Ammon's horn (tissue), 1 donor: ENCODE measurements around the gene SEM1.
"Not testable (repeated sequence)": the region's sequence is repeated elsewhere in the genome, so short reads cannot be mapped to it uniquely, and the experiment has no call there.

Experiments
- DNase-seq: peaks from one replicate; pipeline ENCODE4 v3.0.0-alpha.2; 2016; ENCODE audit warnings: low spot score

The SEM1 gene

DNA sequence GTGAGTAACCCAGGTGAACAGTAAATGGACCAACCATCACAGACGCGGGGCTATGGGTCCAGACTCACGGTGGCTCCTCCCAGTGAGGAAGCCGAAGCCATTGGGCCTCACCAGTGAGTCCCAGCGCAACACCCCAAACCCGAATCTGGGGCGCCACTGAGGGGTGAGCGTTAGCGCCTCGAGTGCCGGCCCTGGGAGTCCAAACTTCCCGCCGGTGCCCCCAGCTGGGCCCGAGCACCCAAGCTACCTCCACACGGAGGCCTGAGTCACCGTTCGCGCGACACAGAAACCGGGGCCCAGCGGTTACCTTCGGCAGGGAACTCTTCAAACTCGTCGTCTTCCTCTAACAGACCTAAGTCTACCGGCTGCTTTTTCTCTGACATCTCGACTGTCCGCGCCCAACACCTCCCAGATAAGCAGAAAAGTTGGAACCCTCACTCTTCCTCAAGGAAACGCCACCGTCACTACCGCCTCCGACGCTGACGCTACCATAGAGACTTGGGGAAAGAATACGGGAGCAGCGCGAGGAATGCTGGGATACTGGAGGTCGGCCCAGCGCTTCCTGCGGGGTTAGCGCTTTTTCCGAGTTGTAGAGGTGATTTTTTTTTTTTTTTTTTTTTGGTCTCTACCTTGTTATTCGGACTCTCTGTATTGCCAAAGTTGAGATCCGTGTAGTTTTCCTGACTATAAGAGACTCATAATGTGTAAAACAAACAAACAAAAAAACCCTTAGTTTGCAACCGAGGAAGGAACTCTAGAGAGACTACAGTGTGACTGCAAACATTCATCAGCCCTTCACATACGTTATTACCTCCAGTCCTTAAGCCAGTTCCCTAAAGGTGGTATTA, at the start of gene SEM1:
SEM1 (minus strand) TSS at position 466 of the 848 bp plus-strand sequence; CDS start at position 383, 83 bp downstream.
- peak; percentile 95 for DNase-seq

DNA sequence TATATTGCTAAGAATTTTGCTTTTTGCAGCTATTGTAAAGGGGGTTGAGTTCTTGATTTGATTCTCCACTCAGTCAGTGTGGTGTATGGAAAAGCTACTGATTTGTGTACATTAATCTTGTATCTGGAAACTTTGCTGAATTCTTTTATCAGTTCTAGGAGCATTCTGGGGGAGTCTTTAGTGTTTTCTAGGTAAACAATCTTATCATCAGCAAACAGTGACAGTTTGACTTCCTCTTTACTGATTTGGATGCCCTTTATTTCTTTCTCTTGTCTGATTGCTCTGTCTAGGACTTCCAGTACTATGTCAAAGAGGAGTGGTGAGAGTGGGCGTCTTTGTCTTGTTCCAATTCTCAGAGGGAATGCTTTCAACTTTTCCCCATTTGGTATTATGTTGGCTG, 48.2 kb upstream of the SEM1 start:
- DNase-seq = not testable (repeated sequence)

DNA sequence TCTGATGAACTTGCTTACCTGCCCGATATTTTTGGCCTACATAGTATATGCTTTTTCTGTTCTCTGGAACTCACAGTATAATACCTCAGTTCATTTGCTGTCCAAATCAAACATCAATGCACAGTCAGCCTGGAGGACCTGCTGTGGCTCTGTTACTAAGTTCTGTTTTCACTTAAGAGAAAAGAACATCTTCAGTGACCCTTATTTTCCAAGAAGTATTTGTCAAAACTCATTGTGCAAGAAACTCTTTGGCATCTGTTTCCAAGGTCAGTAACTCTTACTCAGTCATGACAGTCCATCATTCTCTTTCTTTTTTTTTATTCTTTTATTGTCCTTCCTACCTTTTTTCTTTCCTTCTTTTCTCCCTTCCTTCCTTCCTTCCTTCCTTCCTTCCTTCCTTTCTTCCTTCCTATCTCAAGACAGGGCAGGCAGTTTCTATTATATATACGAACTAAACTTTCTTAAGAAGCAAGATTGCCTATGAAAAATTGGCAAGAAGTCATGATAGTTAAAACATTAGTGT, 37.8 kb upstream of the SEM1 start:
- DNase-seq = no peak

DNA sequence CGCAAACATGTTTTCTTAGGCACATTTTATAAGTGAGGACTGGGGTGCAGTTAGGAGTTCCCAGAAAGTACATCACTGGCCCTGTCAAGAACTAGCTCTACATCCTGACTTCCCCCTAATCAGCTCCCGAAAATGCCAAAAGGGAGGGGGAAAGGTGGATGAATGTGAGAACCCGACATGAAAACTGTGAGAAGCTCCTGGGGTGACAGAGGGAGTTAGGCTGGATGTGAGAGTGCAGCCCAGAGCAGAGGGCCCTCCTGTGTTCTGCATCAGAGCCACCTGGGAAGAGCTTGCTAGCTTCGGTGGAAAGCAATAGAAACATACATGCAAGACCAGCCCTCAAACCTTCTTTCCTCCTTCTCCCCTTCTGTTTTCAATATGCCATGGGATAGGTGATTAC, 30.5 kb upstream of the SEM1 start:
- DNase-seq = no peak

DNA sequence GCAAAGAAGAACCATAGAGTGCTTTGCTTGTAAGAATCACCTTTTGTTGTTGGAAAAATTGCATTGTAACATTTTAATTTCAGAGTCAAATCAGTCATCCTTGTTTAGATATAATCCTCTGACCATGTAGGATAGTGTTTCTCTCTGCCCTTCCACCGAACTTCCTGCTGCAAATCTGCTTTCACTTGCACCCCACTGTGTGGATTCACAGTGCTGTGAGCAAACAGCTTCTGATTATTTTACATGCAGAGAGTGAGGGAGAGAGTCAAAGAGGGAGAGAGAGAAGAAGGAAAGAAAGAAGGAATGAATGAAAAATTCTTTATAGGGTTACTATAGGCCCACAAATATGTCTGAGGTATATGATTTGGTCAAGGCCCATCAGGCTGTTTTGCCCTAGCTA, 30.0 kb upstream of the SEM1 start:
- no peak for DNase-seq

DNA sequence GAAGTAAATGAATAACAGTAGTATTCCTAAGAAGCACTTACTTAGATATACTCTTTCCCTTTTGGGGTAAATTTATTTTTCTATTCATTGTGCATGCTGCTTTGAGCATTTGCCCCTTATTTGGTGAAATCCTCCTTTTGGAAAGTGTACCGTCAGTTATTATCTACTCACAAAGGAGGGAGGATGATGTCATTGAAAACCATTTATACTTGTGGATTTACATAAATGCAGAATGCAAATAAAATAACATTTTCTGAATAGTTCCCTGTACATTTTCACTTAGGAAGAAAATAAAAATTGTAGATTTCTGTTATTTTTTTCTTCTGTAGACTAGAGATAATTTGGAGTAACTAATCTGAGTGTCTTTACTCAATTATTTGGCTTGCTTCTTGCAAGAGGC, 29.5 kb upstream of the SEM1 start:
- DNase-seq = no peak

DNA sequence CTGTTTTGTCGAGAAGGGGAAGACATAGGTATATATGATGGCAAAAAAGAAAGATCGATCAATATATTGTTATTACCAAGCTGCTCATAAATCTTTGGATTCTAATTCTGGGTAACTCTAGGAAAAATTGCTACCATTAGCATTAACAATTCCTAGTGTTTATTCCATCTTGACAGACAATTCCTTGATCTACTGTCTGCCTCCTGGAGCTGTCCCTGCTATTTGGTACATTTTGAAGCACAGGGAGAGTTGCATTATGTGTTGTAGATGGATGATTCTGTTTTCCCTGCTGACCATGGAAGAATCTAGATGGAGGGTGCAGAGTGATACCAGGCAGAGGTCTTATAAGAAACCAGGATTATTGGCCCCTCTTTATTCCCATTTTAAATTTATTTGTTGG, 29.1 kb upstream of the SEM1 start:
- DNase-seq = no peak

DNA sequence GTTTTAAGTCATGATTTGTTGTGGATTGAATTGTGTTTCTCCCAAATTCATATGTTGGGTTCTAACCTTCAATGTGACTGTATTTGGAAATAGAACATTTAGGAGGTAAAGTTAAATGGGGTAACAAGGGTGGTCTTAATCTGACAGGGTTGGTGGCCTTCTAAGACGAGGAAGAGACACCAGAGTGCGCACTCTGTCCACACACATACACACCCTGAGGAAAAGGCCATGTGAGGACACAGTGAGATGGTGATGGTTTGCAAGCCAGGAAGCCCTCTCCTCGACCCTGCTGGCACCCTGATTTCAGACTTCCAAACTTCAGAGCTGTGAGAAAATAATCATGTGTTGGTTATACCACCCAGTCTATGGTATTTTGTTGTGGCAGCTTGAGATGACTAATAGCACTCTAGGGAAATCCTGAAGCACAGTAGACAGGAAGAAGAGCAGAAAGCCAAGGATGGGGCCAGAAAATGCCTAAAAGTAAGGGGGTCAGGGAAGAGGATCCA, 28.0 kb upstream of the SEM1 start:
- DNase-seq = no peak

DNA sequence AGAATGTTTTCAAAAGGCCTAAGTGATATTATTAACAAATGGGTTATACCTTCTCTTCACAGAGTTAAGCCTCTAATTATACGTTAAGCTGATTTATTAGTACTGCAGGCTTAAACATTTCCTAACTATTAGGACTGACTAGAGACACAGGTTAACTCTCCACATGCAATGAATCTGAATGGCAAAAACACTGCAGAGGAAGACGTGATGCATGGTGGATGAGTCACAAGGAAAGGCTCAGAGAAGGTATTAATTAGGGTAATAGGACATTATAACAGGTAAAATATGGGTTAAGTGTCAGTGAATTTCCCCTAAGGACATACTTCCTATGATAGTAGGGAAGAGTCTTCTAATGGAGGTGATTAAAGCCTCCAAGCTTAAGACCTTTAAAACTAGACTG, 24.7 kb upstream of the SEM1 start:
- DNase-seq = no peak

DNA sequence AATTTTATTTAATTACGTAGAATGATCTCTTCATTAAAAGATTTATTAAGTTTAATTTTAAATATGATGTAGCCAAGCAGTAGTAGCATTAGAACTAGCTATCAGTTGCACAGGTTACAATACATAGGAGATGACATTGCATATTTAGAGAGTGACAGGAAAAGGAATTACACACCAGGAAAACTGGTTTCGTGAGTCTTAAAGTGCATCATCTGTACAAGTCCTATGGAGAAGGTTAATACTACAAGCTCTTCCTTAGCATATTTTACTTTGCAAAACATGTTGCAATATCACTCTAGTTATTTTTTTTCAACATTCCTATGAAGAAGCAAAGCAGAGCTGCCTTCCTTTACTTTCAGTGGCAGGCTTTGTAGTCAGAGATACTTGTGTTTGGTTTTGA, 20.2 kb upstream of the SEM1 start:
- DNase-seq = no peak

DNA sequence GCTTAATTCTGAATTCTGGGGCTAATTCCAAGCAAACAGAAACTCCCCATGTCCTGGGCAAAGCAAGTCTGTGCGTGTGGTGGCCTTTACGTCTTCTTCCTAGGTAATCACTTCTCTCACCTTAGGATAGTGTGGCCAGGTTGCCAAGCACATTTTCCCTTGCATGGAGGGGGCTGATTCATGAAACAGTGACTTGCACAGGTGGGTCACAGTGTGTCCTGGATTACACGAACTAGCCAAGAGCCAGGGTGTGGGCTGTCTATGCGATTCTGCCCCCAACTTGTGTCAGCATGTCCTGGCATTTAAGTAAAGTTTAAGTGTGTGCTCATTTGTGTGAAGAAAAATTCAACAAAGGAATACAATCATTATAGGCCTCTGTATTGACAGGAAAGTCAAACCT, 18.5 kb upstream of the SEM1 start:
- no peak for DNase-seq

DNA sequence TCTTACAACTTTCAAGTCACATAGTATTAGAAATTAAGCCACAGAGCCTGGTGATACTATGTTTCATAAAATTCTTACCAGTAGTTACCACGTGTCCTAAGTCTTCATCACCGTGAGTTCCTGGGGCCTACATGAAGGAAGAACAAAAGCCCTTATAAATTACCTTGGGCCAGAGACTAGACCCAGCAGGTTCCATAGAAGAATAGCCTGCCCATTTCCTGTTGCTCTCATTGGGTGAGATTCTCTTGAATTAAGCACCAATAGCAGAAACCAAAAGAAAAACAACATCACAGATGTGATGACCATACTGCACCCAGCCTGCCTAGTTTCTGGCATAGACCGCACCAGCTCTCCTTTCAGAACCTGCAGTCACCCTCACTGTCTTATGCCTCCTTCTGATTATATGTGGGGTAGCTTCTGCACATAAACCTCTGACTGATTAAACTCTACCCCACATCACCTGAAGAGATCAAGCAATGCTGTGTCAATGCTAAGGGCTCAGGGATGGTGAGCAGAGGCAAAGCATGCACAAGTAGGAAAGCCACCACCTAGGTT, 18.0 kb upstream of the SEM1 start:
- no peak for DNase-seq

DNA sequence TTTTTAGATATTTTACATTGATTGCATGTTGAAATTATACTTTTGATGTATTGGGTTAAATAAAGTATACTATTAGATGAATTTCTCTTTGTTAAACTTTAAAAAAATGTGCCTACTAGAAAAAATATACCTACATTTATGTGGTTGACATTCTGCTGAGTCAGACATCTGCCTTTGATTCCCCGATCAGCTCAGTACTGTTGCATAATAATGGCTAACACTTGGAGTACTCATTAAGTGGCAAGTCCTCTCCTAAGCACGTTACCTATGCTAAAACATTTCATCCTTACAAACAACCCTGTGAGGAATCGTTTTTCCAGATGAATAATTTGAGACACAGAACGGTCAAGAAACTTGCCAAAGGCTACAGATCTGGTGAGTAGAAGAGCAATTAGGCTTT, 14.0 kb upstream of the SEM1 start:
- DNase-seq = no peak

DNA sequence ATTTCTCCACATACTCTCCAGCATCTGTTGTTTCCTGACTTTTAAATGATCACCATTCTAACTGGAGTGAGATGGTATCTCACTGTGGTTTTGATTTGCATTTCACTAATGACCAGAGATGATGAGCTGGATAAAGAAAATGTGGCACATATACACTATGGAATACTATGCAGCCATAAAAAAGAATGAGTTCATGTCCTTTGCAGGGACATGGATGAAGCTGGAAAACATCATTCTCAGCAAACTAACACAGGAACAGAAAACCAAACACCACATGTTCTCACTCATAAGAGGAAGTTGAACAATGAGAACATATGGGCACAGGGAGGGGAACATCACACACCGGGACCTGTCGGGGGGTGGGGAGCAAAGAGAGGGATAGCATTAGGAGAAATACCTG, 13.3 kb upstream of the SEM1 start:
- not testable (repeated sequence) for DNase-seq

DNA sequence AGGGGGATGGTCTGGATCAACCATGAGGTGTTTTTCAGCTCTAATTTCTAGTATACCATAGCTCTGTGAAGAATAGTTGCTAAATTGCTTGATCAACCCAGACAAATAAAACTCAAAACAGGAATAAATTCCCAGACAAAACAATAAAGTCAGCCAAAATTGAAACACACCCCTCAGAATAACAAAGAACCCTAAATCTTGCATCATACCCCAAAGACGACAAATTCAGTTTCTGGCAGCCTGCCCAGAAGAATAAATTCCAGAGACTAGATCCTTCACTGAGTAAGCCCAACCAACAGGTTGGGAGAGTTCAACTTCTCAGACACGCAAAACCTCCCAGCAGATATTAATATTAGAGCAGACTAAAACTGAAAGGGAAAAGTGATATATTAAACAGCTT, 11.2 kb upstream of the SEM1 start:
- no peak for DNase-seq

DNA sequence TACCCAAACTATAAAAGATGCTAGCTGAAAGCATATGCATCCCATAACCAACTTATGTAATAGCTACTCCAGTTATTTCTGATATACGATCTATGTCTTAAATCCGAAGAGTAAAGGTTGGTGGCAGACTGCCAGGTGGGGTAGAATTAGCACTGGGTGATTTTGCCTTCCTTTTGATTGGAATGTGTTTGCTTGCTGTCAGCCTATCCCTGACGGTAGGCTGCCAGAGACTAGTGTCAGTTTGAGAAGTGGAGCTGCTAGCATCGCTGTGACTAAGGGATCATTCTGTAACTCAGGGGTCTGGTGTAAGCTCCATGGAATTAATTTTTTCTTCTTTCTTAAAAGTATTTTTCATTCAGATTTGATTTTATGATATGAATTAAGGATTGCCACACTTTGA, 9.5 kb upstream of the SEM1 start:
- DNase-seq = no peak

DNA sequence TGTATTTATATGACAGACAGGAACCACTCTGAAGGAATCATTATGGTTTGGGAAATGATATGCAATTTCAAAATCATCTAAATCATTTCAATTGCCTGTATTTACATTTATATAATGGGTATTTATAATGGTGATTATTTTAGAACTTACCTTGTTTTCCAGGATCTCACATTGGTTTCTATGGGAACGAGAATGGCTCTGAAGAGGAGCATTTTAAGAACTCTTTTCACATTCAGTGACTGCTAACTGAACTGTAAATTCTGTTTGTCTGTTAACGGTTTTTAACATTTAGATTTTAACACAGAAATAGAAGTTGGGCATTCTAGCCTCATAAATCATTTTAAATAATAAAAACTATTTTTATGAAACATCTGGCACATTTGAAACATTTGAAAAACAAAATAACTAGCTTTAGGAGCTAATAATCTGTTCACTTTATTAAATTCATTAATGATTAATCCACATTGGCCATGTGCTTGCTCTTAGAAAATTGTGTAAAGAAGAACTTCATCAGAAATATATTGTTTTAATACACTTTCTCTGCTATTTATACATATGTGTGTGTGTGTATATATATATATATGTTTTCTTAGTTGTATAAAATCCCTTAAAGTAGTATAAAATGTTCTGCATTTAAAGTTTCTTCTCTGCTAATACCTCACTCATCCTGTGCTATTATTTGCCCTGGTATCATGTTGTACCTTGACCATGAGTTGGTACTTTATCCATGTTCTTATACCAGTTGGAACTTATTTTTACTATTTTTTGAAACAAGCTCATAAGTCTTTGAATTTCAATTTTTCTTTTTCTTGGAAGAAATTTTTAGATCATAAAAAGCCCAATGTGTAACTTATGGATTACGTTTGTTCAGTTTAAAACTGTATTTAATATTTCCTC, 8.7 kb upstream of the SEM1 start:
- no peak for DNase-seq

DNA sequence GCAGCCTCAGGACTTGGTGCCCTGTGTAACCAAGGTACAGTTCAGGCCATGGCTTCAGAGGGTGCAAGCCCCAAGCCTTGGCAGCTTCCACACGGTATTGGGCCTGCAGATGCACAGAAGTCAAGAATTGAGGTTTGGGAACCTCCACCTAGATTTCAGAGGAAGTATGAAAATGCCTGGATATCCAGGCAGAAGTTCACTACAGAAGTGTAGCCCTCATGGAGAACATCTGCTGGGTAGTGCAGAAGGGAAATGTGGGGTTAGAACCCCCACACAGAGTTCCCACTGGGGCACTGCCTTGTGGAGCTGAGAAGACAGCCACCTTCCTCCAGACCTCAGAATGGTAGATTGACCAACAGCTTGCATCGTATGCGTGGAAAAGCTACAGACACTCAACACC, 3.4 kb upstream of the SEM1 start:
- DNase-seq = no peak

DNA sequence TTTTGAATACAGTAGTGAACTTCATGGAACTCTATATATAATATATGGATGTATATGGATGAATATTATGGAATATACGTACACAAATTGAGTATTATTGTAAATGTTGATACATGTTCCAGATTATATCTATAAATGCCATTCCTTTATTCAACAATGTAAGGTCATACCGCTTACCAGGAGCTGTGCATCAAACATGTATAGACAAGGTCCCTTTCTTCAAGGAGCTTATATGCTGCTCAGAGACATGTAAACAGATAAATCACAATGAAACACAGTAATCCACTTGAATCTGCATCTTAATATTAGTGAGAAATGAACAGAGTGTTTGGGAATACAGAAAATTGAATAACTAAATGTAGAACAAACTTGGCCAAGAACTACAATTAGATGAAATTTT, 898 bp upstream of the SEM1 start:
- DNase-seq = no peak

DNA sequence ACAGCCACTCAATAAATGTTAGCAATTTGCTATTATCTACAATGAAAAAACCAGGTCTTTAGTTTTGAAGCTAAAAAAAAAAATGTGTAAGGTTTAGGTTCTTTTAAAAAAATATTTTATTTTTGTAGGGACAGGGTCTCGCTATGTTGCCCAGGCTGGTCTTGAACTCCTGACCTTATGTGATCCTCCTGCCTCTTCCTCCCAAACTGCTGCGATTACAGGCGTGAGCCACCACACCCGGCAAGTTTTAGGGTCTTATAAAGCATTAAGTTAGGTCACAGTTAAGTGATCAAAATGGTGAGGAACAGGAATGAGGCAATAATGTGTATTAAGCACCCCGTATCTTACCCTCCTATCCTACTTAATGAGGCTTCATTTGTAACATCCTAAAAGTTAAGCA, 774 bp downstream of the SEM1 start:
- DNase-seq = no peak

DNA sequence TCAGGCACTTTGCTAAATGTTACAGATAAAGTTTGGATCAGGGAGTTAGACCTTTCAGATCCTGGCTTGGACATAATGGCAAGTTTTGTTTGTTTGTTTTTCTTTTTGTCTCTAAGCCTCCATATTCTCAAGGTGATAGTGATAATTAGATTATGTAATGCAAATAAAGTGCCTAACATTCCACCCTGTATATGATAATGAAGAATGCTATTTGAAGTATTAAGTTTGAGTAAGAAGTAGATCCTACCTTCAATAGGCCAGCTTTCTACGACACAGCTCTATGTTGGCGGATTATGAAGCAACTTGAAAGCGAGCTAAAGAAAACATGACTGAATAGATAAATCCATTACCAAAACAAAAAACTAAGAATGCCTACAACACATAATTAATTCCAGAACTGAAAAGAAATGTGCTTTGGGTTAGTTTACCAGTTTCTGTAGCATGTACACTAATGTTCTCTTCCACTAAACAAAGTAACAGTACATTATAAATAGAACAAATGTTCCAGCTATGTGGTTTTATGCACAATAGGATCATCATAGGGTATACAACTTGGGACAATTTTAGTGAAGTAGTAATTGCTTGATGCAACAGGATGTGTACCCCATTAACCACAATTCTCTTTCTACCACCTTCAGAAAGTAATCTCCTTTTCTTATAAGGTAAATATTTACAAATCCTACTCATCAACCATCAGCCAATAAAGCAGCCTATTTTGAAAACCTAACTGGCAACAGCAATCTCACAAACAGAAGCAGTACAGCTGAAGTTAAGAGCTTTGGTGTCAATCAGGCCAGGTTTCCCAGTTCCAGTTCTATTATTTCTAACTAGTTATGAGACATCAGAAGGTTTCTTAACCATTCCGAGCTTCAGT, 1.5 kb downstream of the SEM1 start:
- DNase-seq = no peak
